Upper lobe of right lung (tissue), 1 donor: ENCODE measurements around the gene ITCH. TPM values are rescaled to one million over a fixed set of nuclear protein-coding genes. Genes with fewer than 3 reads are reported as not detected.

Experiments used
- ATAC-seq: fragments of 200-7000 bp; cut with Tn5 transposase; one replicate; pipeline ENCODE4 v1.9.1; 2020; ENCODE audit warnings: mild to moderate bottlenecking, moderate library complexity
- DNase-seq: peaks from one replicate; pipeline ENCODE4 v3.0.0-alpha.2; 2020
- H3K27ac ChIP-seq: fragments of 200-600 bp; one replicate; pipeline ENCODE4 v1.8.0; 2022
- H3K27me3 ChIP-seq: fragments of 200-600 bp; one replicate; pipeline ENCODE4 v1.8.0; 2022; ENCODE audit warnings: mild to moderate bottlenecking
- H3K36me3 ChIP-seq: fragments of 200-600 bp; one replicate; pipeline ENCODE4 v1.8.0; 2022
- H3K4me1 ChIP-seq: fragments of 200-600 bp; one replicate; pipeline ENCODE4 v1.8.0; 2022
- H3K4me3 ChIP-seq: fragments of 200-600 bp; one replicate; pipeline ENCODE4 v1.8.0; 2022; ENCODE audit warnings: mild to moderate bottlenecking
- H3K9me3 ChIP-seq: fragments of 200-600 bp; one replicate; pipeline ENCODE4 v1.8.0; 2022
- intact Hi-C: fragments of 100-400 bp; cut with DNase I; formaldehyde crosslinking; loops from one replicate; pipeline ENCODE4 v1.11.0; 2022
- total RNA-seq: library from RNA; stranded (reverse); fragmentation: NEBNext Ultra II Directional; extraction: Animal tissue kit (Norgen Biotek cat#: 25700); gene quantifications from one replicate; pipeline ENCODE4 v1.2.1, GENCODE V29; 2021
- TF ChIP-seq, protein P1 (sequence below): fragments of 200-600 bp; IDR thresholded peaks from one replicate; pipeline ENCODE4 v1.8.0; 2022; ENCODE audit warnings: antibody characterized with exemption
- donor health status: DM: no; HTN: yes; CAD: no; lungs with severe emphysema.

Gene ITCH
- total RNA-seq, 1 donor from 2014 or later, result 65.6 TPM

DNA sequence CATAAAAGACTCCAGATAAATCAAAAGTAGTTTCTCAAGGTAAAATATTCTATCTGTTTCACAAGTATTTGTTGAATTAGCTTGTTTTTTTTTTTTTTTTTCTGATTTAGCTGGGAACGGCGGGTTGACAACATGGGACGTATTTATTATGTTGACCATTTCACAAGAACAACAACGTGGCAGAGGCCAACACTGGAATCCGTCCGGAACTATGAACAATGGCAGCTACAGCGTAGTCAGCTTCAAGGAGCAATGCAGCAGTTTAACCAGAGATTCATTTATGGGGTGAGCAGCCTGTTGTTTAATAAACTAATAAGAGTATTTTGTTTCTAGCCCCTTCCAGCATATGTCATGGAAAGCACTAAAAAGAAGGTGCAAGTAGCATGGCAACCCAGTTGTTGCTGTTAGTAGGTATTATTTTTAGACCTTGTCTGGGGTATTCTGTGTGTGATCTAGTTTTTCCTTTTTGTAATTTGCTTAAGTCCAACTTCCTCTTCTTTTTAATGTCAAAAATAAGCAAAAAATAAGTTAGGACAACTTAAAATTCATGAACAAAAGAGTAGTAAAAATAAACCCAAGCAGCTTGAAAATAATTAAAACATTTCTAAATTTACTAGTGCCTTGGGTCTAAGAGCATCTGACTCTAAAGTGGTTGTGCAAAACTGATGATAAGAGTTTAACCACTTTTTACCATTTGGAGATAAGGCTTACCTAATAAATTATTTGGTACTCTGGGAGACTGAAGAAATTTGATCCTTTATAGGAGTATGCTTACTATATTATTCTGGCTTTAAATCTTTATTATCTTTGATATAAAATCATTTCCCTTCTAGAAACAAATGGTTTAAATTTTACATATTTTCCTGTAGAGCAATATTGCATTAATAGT lies 82.3 kb downstream of the ITCH start:
- peaks cover 89% of the 10 kb centered on the region for H3K36me3 ChIP-seq
- no peak for ATAC-seq

DNA sequence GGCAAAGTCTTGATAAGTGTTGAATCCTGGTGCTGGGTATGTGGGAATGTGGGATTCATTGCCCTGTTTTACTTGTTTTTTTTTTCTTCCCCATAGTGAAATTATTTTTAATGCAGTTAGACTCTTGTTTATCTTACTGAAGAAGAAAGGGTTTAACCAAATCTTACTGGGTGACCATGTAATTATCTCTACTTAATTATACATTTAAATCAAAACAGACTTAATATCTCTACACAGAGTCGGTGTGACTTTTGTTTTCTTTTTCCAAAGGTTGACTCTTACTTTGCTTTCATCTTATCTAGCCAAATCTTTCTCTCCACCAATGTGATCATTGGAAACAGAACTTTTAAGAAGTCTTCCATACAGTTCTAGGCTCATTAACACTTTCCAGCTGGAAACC lies 85.4 kb downstream of the ITCH start:
- Histone ChIP-seq H3K36me3 (peaks cover 87% of the 10 kb centered on the region), H3K27me3 (no peaks in the 10 kb centered on the region), H3K27ac (no peak overlapping the region), H3K9me3 (no peaks in the 10 kb centered on the region), H3K4me3 (no peak overlapping the region), H3K4me1 (no peaks in the 10 kb centered on the region)
- intact Hi-C loops, result no loop called here
- TF ChIP-seq, protein P1, sequence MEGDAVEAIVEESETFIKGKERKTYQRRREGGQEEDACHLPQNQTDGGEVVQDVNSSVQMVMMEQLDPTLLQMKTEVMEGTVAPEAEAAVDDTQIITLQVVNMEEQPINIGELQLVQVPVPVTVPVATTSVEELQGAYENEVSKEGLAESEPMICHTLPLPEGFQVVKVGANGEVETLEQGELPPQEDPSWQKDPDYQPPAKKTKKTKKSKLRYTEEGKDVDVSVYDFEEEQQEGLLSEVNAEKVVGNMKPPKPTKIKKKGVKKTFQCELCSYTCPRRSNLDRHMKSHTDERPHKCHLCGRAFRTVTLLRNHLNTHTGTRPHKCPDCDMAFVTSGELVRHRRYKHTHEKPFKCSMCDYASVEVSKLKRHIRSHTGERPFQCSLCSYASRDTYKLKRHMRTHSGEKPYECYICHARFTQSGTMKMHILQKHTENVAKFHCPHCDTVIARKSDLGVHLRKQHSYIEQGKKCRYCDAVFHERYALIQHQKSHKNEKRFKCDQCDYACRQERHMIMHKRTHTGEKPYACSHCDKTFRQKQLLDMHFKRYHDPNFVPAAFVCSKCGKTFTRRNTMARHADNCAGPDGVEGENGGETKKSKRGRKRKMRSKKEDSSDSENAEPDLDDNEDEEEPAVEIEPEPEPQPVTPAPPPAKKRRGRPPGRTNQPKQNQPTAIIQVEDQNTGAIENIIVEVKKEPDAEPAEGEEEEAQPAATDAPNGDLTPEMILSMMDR, result no peak
- DNase-seq (no peak), ATAC-seq (no peak)

More for the DNA sequence above, 82.3 kb downstream of the ITCH start:
- Histone ChIP-seq H3K4me3 (no peak overlapping the region), H3K27ac (no peak overlapping the region), H3K27me3 (no peaks in the 10 kb centered on the region), H3K9me3 (no peaks in the 10 kb centered on the region), H3K4me1 (no peaks in the 10 kb centered on the region)
- intact Hi-C loops, result no loop called here
- TF ChIP-seq, protein P1, result no peak
- no peak for DNase-seq

DNA sequence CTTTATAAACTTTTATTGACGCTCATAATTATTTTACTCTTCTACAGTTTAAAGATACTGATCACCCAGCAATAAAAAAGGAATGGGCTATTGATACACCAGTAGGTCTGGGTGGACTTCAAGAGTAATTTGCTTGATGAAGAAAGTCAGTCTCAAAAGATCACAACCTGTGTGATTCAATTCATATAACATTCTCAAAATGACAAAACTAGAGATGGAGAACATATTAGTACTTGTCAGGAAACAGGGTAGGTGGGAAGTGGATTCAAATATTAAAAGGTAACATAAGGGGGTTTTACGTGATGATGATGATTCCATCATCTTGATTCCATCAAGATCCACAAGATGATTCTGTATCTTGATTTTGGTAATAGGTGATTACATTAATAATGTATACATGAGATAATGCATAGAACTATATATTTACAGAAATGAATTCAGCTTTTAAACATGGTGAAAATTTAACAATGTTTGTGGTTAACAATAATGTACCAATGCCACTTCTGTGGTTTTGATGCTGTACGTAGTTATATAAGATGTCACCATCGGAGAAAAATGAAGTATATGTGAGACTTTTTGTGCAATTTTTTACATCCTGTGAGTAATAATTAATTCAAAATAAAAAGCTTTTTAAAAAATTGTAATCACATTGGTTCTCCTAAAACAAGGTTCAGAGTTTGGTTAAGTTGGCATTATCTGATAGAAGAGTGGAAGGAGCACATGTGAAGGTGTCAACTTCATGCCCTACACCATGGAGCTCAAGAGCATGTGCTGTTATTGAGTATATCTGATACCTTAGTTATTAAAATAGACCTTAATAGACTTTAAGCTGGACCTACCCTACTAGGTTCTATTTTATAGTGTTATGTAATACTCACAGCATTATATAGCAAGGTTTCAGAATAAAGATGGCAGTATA lies 86.9 kb downstream of the ITCH start:
- Histone ChIP-seq H3K36me3 (peaks cover 83% of the 10 kb centered on the region), H3K4me3 (no peak overlapping the region), H3K9me3 (no peaks in the 10 kb centered on the region), H3K4me1 (no peaks in the 10 kb centered on the region), H3K27me3 (no peaks in the 10 kb centered on the region), H3K27ac (no peak overlapping the region)
- ATAC-seq (no peak), DNase-seq (no peak)
- TF ChIP-seq, protein P1, result no peak
- intact Hi-C loops, result no loop called here

DNA sequence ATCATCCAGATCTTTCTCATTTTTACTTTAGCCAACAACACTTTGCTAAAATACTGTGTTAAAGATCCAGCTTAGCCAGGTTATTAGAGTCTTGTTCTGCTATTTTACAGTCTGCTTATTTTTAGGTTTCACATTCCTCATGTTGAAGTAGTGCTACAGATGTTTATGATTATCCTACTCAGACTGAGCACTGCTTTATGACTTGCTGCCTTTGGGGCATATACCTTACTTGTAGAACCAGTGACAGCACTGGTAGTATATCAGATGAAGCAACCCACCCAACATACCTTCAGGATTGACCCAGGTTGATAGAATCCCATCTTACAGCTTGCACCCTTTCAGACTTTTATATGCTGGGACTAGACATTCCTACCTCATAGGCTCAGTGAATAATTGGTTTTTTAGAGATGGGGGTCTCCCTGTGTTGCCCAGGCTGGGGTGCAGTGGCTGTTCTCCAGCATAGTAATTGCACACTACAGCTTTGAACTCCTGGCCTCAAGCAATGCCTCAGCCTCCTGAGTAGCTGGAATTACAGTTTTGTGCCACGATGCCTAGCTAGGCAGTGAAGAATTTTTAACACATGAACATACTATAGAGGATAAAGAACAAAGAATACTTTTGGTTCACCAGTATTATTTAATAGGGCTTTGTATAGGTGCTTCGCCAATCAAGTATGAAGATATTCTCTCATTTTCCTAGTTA lies 89.4 kb downstream of the ITCH start:
- peaks cover 76% of the 10 kb centered on the region for H3K36me3 ChIP-seq

DNA sequence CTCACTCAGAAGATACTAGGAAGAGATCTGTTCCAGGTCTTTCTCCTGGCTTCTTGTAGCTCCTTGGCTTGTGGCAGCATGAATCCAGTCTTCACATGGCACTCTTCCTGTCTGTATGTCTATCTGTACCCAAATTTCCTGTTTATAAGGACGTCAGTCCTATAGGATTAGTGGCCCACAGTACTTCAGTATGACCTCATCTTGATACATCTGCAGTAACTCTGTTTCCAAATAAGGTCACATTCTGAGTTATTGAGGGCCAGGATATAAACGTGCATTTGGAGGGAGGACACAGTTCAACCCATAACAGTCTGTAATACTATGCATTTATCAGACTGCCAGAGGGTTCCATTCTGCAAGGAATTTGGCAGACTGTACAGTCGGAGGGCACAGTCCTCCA lies 95.6 kb downstream of the ITCH start:
- Histone ChIP-seq H3K36me3 (peaks cover 83% of the 10 kb centered on the region), H3K27ac (no peak overlapping the region), H3K9me3 (no peaks in the 10 kb centered on the region), H3K4me3 (no peak overlapping the region), H3K4me1 (no peaks in the 10 kb centered on the region), H3K27me3 (no peaks in the 10 kb centered on the region)
- intact Hi-C loops, result no loop called here
- ATAC-seq (no peak), DNase-seq (no peak)
- TF ChIP-seq, protein P1, result no peak

More for the DNA sequence above, 89.4 kb downstream of the ITCH start:
- H3K9me3 ChIP-seq, result no peaks in the 10 kb centered on the region
- ATAC-seq, result no peak
- H3K4me3 ChIP-seq, result no peak overlapping the region
- TF ChIP-seq, protein P1, result no peak
- no peak for DNase-seq
- H3K27ac ChIP-seq, result no peak overlapping the region
- intact Hi-C loops, result no loop called here
- H3K27me3 ChIP-seq, result no peaks in the 10 kb centered on the region
- H3K4me1 ChIP-seq, result no peaks in the 10 kb centered on the region
